Activated naive CD4-positive, alpha-beta T cell (primary cell): ENCODE results near the gene STAMBP.

ENCODE experiments used
- DNase-seq, 4 experiments: peaks; one replicate each; lab custom pipeline; 2025; lab: John Stamatoyannopoulos, UW

The STAMBP gene

GRCh38 chr2:73906847-73907505, 78.2 kb downstream of the STAMBP start:
- DNase-seq, result no peak

GRCh38 chr2:73907840-73908452, 79.2 kb downstream of the STAMBP start:
- DNase-seq, result peak in 1 of 4 experiments; percentile 36

- DNase-seq, result no peak
Observed at GRCh38 chr2:73908689-73909652, 80.2 kb downstream of the STAMBP start.

- no peak for DNase-seq
Observed at GRCh38 chr2:73910873-73911547, 82.2 kb downstream of the STAMBP start.

- no peak for DNase-seq
Observed at GRCh38 chr2:73911548-73912208, 82.9 kb downstream of the STAMBP start.

- no peak for DNase-seq
Observed at GRCh38 chr2:73913414-73914054, 84.8 kb downstream of the STAMBP start.

GRCh38 chr2:73914667-73915066, 85.9 kb downstream of the STAMBP start:
- DNase-seq, result no peak

GRCh38 chr2:73915437-73915993, 86.8 kb downstream of the STAMBP start:
- no peak for DNase-seq

- DNase-seq, result no peak
Observed at GRCh38 chr2:73916666-73917065, 87.9 kb downstream of the STAMBP start.

GRCh38 chr2:73917296-73917695, 88.5 kb downstream of the STAMBP start:
- DNase-seq, result no peak

GRCh38 chr2:73917696-73918207, 89.0 kb downstream of the STAMBP start:
- no peak for DNase-seq

GRCh38 chr2:73918856-73919255, 90.1 kb downstream of the STAMBP start:
- DNase-seq, result no peak

GRCh38 chr2:73919596-73920228, 91.0 kb downstream of the STAMBP start:
- no peak for DNase-seq

GRCh38 chr2:73920577-73921545, 92.1 kb downstream of the STAMBP start:
- peak in 1 of 4 experiments; percentile 33 for DNase-seq

GRCh38 chr2:73921581-73921980, 92.8 kb downstream of the STAMBP start:
- DNase-seq, result no peak

- no peak for DNase-seq
Observed at GRCh38 chr2:73922681-73923080, 93.9 kb downstream of the STAMBP start.
